Activated CD8-positive, alpha-beta T cell treated with anti-CD3 and anti-CD28 coated beads for 36 hours (primary cell): ENCODE measurements around the gene CA7. TPM values are rescaled to one million over a fixed set of nuclear protein-coding genes. Genes with fewer than 3 reads are reported as not detected.

Experiments
- ATAC-seq: fragments of 200-7000 bp; cut with Tn5 transposase; one replicate; pipeline ENCODE4 v1.10.0; 2021; ENCODE audit warnings: mild to moderate bottlenecking, moderate library complexity
- CTCF ChIA-PET: fragments of 350-600 bp; sonication (Branson Sonifier 250); formaldehyde crosslinking; loops from one replicate; lab custom pipeline; 2021; ENCODE audit warnings: antibody characterized with exemption; lab: Charles Lee
- POLR2A ChIA-PET: fragments of 350-600 bp; sonication (Branson Sonifier 250); formaldehyde crosslinking; loops from one replicate; lab custom pipeline; 2021; ENCODE audit warnings: antibody characterized with exemption; lab: Charles Lee
- DNase-seq: peaks from one replicate; pipeline ENCODE4 v3.0.0-alpha.2; 2020
- H3K27ac Mint-ChIP-seq: one replicate; pipeline ENCODE4 v1.8.0; 2021; ENCODE audit warnings: mild to moderate bottlenecking, mixed read lengths
- H3K27me3 Mint-ChIP-seq: one replicate; pipeline ENCODE4 v1.8.0; 2021; ENCODE audit warnings: mixed read lengths
- H3K36me3 Mint-ChIP-seq: one replicate; pipeline ENCODE4 v1.8.0; 2021; ENCODE audit warnings: low read depth, mixed read lengths
- H3K4me1 Mint-ChIP-seq: one replicate; pipeline ENCODE4 v1.8.0; 2021; ENCODE audit warnings: low read depth, mixed read lengths
- H3K4me3 Mint-ChIP-seq: one replicate; pipeline ENCODE4 v1.8.0; 2021; ENCODE audit warnings: mild to moderate bottlenecking, moderate library complexity, mixed read lengths
- H3K9me3 Mint-ChIP-seq: one replicate; pipeline ENCODE4 v1.8.0; 2021; ENCODE audit warnings: mixed read lengths
- intact Hi-C: fragments of 100-400 bp; cut with micrococcal nuclease; formaldehyde crosslinking; loops from one replicate; pipeline ENCODE4 v1.10.0; 2022
- total RNA-seq, 2 experiments: library from RNA; stranded (reverse); gene quantifications; one replicate each; pipeline ENCODE4 v1.2.3, GENCODE V29; 2021
- TF ChIP-seq, protein P1 (sequence below): fragments of 200-600 bp; IDR thresholded peaks from one replicate; pipeline ENCODE4 v1.8.0; 2022; ENCODE audit warnings: antibody characterized with exemption, mild to moderate bottlenecking

CA7 gene
- total RNA-seq, 2 experiments from 2014 or later = 0.27 TPM; not detected in 1

DNA sequence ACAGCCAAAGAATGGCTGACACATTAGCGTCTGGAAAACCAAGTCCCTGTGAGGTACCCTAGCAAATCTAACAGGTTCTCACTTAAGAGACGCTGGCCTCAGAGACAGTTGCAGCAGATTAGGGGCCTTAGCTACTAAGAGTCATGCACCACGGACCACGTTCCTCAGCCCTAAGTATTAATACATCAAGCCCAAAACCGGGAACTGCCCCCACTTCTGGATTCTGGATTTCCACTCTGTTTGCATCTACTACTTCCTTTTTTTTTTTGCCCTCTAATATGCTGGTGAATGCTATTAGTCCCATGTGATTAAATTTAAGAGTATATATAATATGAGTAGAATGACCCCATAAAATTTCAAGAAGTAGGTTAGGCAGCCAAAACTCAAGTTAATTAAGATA, 42.1 kb upstream of the CA7 start:
- ChIA-PET CTCF (interaction anchor here (0.8 to 1.0 kb wide), 3 partner anchors 28 to 31 kb away, joined by 3 read pairs; partner anchors contain the start of gene NAE1), POLR2A (interaction anchor here (0.6 to 2.7 kb wide), 2 partner anchors 11 to 292 kb away, joined by 3 to 5 read pairs; no protein-coding TSS in a partner anchor)
- Mint-ChIP-seq H3K36me3 (peaks cover 37% of the 10 kb centered on the region), H3K9me3 (no peaks in the 10 kb centered on the region), H3K27ac (no peak overlapping the region), H3K4me3 (no peak overlapping the region), H3K4me1 (no peaks in the 10 kb centered on the region), H3K27me3 (no peaks in the 10 kb centered on the region)
- intact Hi-C loops = no loop called here
- DNase-seq = no peak
- TF ChIP-seq, protein P1, sequence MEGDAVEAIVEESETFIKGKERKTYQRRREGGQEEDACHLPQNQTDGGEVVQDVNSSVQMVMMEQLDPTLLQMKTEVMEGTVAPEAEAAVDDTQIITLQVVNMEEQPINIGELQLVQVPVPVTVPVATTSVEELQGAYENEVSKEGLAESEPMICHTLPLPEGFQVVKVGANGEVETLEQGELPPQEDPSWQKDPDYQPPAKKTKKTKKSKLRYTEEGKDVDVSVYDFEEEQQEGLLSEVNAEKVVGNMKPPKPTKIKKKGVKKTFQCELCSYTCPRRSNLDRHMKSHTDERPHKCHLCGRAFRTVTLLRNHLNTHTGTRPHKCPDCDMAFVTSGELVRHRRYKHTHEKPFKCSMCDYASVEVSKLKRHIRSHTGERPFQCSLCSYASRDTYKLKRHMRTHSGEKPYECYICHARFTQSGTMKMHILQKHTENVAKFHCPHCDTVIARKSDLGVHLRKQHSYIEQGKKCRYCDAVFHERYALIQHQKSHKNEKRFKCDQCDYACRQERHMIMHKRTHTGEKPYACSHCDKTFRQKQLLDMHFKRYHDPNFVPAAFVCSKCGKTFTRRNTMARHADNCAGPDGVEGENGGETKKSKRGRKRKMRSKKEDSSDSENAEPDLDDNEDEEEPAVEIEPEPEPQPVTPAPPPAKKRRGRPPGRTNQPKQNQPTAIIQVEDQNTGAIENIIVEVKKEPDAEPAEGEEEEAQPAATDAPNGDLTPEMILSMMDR = no peak
- ATAC-seq = no peak

DNA sequence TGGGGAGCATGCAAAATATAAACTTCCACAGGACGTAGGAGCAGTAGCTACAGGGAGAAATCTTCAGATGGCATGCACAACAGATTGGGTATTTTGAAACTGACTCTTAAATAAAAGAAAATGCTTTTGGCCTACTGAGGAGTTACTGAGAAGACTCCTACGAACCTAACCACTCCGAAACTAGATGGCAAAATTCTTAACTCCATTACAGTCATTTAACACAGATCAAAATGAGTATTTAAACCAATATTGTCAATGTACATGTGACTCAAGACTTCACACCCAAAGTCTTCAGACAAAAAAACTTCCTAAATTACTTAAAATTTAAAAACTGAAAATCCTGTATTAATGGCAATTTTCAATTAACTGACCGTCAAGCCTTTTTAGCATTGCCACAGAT, 34.4 kb upstream of the CA7 start:
- H3K27ac Mint-ChIP-seq = no peak overlapping the region
- TF ChIP-seq, protein P1 = no peak
- ChIA-PET CTCF (interaction anchor here (1.9 to 2.9 kb wide), 2 partner anchors 20 to 58 kb away, joined by 5 to 14 read pairs; partner anchors contain the start of gene NAE1), POLR2A (no interaction called here)
- no peak for DNase-seq
- ATAC-seq = no peak
- H3K36me3 Mint-ChIP-seq = peaks cover 52% of the 10 kb centered on the region
- no peaks in the 10 kb centered on the region for H3K27me3 Mint-ChIP-seq
- intact Hi-C loops = no loop called here
- H3K4me3 Mint-ChIP-seq = no peak overlapping the region
- no peaks in the 10 kb centered on the region for H3K9me3 Mint-ChIP-seq
- no peaks in the 10 kb centered on the region for H3K4me1 Mint-ChIP-seq

DNA sequence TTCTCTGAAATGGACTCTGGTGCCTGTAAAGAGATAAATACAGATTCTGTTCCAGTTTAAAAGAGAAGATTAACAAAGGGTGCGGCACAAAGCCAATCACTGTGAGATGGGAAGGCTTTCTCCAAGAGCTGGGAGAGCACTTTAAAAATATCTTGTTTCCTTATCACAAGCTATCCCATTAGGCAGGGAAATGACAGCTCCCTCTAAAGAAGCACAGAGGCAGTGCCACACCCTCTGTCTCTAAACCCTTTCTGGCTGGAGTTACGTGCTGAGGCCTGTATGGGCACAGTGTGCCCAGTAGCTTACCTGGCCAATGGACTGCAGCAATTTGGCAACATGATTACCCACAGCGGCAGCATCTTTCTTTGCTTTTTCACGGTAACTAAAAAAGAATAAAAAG, 33.8 kb upstream of the CA7 start:
- POLR2A ChIA-PET = interaction anchor here (0.6 to 0.8 kb wide), 2 partner anchors 12 to 18 kb away, joined by 3 read pairs; no protein-coding TSS in a partner anchor
- no peak overlapping the region for H3K27ac Mint-ChIP-seq
- no peaks in the 10 kb centered on the region for H3K9me3 Mint-ChIP-seq
- H3K4me3 Mint-ChIP-seq = no peak overlapping the region
- no peaks in the 10 kb centered on the region for H3K4me1 Mint-ChIP-seq
- H3K27me3 Mint-ChIP-seq = no peaks in the 10 kb centered on the region
- peaks cover 51% of the 10 kb centered on the region for H3K36me3 Mint-ChIP-seq
- CTCF ChIA-PET = interaction anchor here (0.7 to 2.9 kb wide), 4 partner anchors 20 to 62 kb away, joined by 3 to 14 read pairs (median 4); partner anchors contain the start of genes DYNC1LI2 and NAE1
- TF ChIP-seq, protein P1 = no peak
- intact Hi-C loops = no loop called here
- ATAC-seq (no peak), DNase-seq (no peak)

DNA sequence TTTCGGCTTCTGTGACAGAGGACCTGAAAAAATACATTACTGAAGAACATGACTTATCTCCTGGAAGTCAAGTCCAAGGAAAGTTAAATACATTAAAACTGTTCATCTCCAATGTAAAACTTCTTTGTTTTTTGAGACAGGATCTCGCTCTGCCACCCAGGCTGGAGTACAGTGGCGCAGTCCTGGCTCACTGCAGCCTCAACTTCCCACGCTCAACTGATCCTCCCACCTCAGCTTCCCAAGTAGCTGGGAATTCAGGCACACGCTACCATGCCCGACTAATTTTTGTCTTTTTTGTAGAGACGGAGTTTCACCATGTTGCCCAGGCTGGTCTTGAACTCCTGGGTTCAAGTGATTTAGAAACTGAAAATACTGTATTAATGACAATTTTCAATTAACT, 33.2 kb upstream of the CA7 start:
- H3K4me1 Mint-ChIP-seq = no peaks in the 10 kb centered on the region
- DNase-seq (no peak), ATAC-seq (no peak)
- no peak overlapping the region for H3K27ac Mint-ChIP-seq
- no peak overlapping the region for H3K4me3 Mint-ChIP-seq
- ChIA-PET POLR2A (interaction anchor here (0.6 to 0.8 kb wide), 2 partner anchors 13 to 19 kb away, joined by 3 read pairs; no protein-coding TSS in a partner anchor), CTCF (interaction anchor here (1.0 to 2.9 kb wide), 2 partner anchors 19 to 60 kb away, joined by 3 to 14 read pairs; partner anchors contain the start of genes DYNC1LI2 and NAE1)
- H3K9me3 Mint-ChIP-seq = no peaks in the 10 kb centered on the region
- TF ChIP-seq, protein P1 = no peak
- H3K27me3 Mint-ChIP-seq = no peaks in the 10 kb centered on the region
- peaks cover 51% of the 10 kb centered on the region for H3K36me3 Mint-ChIP-seq
- intact Hi-C loops = no loop called here

DNA sequence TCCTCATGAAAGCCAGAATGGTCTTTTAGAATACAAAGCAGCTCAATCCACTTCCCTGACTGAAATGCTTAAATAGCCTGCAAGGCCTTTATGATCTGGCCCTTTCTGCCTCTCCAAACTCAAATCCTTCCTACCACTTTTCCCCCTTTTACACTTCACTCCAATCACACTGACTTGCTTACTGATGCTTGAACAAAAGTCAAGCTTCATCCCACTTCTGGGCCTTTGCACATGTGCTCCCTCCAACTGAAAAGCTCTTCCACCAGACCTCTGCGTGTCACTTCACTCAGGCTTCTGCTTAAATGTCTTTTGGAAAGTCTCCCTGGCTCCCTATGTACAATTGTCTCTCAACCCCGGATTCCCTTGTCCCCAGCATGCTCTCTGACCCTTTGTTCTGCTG, 29.5 kb upstream of the CA7 start:
- Mint-ChIP-seq H3K4me3 (no peak overlapping the region), H3K36me3 (peaks cover 53% of the 10 kb centered on the region), H3K27ac (no peak overlapping the region), H3K27me3 (no peaks in the 10 kb centered on the region), H3K4me1 (no peaks in the 10 kb centered on the region), H3K9me3 (no peaks in the 10 kb centered on the region)
- CTCF ChIA-PET = interaction anchor here (1.0 to 3.8 kb wide), 3 partner anchors 10 to 53 kb away, joined by 3 to 31 read pairs (median 4); partner anchors contain the start of gene NAE1
- intact Hi-C loops = no loop called here
- no peak for DNase-seq
- ATAC-seq = no peak
- TF ChIP-seq, protein P1 = no peak
- POLR2A ChIA-PET = interaction anchor here (0.8 to 1.3 kb wide), 3 partner anchors 10 to 53 kb away, joined by 3 read pairs; no protein-coding TSS in a partner anchor
